Posterior vena cava (tissue), 2 donors: ENCODE data around the gene MRTFA. TPM values are rescaled to one million over a fixed set of nuclear protein-coding genes. Genes with fewer than 3 reads are reported as not detected.
"Not testable (repeated sequence)": the region's sequence is repeated elsewhere in the genome, so short reads cannot be mapped to it uniquely, and the experiment has no call there.

Experiments used
- DNase-seq: peaks from one replicate; pipeline ENCODE4 v3.0.0-alpha.2; 2020; ENCODE audit warnings: low spot score
- intact Hi-C, 2 donors: fragments of 100-400 bp; cut with DNase I; formaldehyde crosslinking; loops; one replicate each; pipeline versions ENCODE4 v1.14.1 to v1.14.2; 2022 to 2023
- total RNA-seq, 2 donors: library from RNA; stranded (reverse); fragmentation: NEBNext Ultra II Directional; extraction: Animal tissue kit (Norgen Biotek cat#: 25700); gene quantifications; one replicate each; pipeline ENCODE4 v1.2.1, GENCODE V29; 2021
- donor health status: DM: yes; HTN: yes; CAD: no.
- donor health status: DM: yes; HTN: yes; CAD: no.

MRTFA gene
- total RNA-seq, 2 donors from 2014 or later, result 72.8 to 76.5 TPM

DNA sequence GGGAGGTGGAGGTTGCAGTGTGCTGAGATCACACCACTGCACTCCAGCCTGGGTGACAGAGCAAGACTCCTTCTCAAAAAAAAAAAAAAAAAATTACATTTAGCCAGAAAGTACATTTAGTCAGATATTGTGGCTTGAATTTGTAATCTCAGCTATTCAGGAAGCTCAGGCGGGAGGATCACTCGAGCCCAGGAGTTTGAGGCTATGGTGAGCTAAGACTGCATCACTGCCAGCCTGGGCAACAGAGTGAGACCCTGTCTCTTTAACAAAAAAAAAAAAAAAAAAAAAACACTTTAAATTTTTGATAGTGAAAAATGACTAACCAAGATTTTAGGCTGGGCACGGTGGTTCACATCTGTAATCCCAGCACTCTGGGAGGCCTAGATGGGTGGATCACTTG, 27.3 kb downstream of the MRTFA start:
- no peak for DNase-seq
- intact Hi-C loops, result no loop called here

DNA sequence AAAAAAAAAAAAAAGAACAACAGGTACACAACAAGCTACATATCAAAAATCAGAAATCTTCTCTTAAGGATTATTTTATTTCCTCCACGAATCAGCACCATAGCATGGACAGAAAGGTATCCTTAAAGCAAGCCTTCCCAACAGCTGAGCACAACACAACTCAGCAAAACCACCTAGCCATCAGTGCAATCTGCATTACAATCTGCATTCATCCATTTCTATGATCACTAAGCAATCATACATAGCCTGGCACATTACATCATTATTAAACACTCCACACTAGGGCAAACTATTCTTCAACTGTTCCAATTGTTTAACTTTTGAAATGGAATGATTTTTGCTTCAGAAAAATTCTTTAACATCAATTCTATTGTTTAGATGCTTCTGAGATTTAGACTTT, 29.0 kb downstream of the MRTFA start:
- no peak for DNase-seq
- intact Hi-C loops, result no loop called here

DNA sequence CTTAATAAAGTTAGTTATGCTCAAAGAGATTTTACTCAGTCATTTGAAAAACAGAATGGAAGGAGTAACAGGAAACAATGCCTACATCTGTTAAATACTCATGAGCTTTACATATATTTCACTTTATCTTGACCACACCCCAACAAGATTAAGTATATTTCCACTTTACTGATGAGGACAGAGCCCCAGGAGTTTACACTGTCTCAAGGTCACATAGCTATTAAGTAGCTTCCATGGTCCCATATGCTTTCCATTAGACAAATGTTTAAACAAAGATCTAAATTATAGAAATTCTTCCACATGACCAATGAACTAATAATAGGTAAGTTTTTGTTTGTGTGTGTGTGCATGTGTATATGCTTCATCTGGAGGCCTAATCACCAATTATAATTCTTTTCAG, 30.2 kb downstream of the MRTFA start:
- no peak for DNase-seq
- intact Hi-C loops, result no loop called here

DNA sequence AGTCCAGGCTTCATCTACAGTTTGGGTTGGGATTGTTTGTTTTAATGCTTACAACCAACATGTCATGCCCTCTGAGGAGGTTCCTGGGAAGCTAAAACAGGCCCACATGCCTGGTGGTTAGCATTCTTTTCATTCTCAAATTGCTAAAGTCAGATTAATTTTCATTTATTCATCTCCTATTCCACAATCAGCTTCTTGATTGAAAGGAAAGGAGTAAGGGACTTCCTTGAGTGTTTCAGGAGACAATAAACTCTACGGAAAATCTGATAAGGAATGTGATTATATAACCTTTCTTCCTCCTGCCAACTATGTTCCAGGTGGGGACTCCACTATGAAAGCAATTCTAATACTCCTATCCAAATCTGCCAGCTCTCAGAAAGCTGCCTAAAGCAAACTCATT, 30.8 kb downstream of the MRTFA start:
- no peak for DNase-seq
- intact Hi-C loops, result no loop called here

DNA sequence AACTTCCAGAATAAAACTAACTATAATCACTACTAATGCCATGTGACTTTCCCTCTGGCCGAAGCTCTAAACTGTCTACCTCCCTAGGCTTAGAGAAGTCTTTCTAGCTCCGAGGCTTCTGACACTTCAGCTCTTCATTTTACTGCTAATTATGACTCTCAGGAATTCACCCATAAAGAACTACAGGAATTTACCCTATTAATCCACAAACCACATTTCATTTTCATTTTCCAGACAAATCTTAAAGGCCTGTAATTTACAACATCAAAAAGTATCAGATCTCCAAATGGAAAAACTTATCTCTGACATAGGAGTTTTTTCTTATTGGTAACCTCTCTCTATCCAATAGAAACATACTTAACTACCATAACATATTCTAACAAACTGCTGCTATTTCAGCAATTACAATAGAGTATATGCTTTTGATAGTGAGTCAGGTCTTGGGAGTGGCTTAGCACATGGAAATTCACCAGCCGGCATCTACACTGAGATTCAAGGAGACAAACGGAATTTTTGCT, 33.4 kb downstream of the MRTFA start:
- intact Hi-C loops, result no loop called here
- no peak for DNase-seq

DNA sequence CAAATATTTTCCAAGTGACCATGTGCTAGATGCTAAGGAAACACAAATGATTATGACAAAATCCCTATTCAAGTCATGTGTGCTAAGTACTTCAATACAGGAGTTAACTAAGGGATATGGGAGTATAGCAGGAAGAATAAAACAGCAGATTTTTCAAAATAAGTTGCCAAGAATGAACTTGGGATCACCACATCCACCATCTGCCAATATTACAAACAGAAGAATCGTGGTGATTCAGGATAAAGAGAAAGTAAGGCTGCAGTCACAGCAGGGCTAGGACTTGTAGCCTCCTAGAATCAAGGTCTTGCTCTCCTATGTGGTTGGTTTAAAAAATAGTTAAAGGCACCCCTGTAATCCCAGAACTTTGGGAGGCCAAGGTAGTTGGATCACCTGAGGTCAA, 34.3 kb downstream of the MRTFA start:
- intact Hi-C loops, result no loop called here
- DNase-seq, result no peak

DNA sequence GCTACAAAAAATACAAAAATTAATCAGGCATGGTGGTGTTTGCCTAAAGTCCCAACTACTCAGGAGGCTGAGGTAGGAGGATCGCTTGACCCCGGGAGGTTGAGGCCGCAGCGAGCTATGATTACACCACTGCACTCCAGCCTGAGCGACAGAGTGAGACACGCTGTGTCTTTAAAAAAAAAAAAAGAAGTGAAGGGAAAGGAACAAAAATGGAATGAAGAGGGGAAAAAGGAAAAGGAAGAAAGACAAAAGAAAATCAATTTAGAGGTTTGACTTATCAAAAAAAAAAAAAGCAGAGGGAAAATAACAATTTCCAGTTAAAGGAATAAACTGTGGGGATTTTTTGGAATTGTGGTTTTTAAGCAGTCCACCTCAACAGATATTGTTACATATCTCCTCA, 36.8 kb downstream of the MRTFA start:
- no peak for DNase-seq
- intact Hi-C loops, result no loop called here

DNA sequence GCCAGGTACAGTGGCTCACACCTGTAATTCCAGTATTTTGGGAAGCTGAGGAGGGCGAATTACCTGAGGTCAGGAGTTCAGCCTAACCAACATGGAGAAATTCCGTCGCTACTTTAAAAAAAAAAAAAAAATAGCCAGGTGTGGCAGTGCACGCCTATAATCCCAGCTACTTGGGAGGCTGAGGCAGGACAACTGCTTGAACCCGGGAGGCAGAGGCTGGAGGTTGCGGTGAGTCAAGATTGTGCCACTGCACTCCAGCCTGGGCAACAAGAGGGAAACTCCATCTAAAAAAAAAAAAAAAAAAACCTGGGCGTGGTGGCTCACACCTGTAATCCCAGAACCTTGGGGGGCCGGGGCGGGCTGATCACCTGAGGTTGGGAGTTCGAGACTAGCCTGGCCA, 37.8 kb downstream of the MRTFA start:
- intact Hi-C loops, DNase-seq: not testable (repeated sequence)

DNA sequence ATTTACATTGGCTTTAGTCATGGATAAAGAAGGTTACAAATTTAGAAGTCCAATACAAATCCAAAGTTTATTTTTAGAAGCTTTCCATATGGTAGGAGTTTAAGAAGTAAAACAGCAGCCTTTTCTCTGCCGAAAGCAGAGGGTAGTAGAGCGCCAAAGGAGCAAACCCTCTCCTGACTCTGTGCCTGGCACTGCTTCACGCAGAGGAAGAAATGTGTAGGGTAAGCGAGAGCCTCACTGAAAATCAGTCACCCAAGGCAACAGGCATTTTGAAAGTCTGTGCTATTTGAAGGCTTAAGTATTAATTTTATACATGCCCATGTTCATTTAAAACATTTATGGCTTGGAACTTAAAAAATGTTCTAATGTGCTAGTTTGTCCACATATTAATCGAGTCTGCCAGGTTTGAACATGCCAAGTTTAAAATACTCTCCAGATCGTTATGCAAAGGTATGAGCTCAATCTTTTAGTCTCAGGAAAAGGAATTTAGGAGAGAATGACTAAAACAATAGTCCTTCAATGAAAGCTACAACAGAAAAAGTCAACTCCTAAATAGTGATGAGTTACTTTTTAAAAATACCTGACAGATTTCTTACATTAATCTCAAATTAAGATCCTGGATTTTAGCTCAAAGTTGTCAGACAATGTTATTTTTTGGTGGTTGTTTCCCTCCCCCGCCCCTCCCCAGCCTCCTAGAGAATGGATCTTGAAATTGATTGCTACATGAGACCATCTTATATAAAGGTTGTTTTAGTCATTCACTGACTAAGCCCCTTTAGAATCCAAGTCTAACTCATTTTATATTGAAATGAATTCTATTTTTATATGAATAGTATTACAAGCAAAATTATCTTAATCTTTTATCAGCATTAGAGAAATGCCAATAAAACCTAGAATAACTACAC, 38.7 kb downstream of the MRTFA start:
- intact Hi-C loops, result no loop called here
- no peak for DNase-seq

DNA sequence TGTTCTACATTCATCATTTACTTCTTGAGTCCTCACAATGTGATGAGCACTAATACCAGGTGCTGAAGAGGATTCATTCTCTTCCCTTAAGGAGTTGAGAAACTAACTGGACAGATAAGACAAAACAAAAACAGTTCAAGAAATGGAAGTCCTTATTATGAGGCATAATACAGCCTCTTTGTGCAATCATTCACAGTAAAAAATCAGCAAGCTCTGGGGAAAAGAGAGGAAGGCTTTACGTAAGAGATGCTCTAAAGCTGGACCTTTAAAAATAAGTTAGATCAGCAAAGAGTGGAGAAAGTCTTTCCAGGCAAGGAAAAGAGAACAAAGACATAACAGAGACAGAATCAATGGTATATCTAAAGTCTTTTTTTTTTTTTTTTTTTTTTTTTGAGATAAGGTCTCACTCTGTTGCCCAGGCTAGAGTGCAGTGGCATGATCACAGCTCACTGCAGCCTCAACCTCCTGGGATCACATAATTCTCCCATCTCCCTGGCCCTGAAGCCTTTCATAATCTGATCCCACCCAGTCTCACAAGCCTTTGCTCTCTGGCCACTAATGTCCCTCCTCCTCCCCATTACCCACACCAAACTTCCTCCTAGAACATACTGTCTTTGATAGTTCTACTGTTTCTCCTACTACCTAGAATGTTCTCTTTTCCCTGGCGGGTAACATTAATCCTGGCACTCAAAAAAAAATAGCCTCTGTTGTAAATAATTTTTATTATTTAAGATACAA, 40.9 kb downstream of the MRTFA start:
- no peak for DNase-seq
- intact Hi-C loops, result no loop called here

DNA sequence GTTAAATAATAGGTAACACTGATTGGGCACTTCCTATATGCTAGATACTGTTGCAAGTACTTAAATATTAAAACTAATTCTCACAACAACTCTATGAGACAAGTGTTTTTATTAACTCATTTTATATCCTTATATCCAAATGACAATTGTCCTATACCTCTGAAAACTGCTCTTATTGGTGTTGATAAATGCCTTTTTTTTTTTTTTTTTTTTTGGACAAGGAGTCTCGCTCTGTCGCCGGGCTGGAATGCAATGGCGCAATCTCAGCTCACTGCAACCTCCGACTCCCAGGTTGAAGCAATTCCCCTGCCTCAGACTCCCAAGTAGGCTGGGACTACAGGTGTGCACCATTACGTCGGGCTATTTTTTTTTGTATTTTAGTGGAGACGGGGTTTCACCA, 41.6 kb downstream of the MRTFA start:
- no peak for DNase-seq
- intact Hi-C loops, result no loop called here

DNA sequence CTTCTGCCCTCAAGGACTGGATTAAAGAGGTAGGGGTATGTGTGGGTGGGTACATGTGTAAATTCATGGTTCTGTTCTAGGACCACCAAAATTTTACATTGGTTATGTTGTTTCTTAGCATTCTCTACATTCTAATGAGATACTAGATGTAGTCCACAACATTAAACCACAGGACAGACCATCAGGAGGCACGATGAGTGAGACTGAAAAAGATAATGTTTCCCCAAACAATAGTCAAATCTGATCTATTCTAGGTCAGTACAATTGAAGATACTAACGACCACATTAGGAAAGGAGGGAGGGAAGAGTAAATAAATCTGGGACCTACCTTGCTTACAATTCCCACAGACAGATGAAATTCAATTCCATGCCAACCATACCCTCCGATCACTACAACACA, 42.2 kb downstream of the MRTFA start:
- intact Hi-C loops, result no loop called here
- DNase-seq, result no peak

DNA sequence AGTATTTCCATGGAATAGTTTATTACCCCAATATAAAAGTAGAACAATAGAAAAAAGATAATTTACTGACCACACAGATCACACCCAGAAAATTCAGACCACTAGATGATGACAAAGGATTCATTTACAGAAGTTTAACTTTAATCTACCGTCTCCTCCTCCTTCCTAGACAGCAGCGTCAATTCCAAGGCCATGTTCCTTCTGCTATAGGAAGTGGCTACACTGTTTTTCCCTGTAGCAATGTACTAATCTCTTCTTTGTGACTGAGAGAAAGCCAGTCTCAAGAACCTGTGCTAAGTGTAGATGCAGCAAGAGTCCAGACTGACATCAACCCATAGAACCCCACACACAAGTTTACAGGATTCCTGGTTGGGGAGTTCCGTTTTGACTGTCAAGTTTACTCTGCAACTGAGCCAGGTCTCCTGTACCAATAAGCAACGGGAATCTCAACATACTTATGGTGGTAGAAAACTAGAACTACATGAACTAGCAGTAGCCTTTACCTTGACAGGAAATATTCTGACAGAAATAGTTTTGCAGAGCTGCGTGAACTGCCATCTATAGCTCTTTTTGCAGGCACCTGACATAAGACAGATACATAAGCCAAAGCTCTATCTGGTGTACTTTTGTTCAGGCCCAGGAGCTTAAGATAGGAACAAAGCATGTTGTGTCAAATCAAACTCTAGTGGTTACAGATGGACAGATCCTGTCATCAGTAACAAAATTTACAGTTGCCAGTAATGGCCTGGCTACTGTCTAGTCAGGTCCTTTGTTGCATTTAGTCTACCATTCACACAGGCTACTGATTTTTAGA, 42.9 kb downstream of the MRTFA start:
- DNase-seq, result no peak
- intact Hi-C loops, result no loop called here

DNA sequence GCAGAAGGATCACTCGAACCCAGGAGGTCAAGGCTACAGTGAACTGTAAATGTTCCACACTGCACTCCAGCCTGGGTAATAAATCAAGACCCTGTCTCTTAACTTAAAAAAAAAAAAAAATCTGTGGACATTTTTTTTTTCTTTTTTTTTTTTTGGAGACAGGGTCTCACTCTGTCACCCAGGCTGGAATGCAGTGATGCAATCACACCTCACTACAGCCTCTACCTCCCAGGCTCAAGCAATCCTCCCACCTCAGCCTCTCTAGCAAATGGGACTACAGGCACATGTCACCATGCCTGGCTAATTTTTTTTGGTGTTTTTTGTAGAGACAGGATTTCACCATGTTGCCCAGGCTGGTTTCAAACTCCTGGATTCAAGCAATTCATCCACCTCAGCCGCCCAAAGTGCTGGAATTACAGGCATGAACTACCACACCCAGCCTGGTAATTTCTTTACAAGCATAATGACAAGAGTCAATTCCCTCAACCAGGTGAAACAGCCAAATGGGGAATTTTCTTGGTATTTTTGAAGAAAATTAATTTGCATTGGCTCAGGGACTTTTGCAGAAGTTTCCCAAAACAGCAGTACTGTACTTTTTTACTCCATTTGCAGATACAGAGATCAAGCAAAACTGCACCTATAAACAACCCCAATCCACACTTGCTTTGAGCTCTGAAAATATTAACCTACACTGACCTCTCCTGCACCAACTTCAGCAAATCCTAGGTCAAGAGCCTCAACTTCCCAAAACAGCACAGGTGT, 44.0 kb downstream of the MRTFA start:
- no peak for DNase-seq
- intact Hi-C loops, result no loop called here

DNA sequence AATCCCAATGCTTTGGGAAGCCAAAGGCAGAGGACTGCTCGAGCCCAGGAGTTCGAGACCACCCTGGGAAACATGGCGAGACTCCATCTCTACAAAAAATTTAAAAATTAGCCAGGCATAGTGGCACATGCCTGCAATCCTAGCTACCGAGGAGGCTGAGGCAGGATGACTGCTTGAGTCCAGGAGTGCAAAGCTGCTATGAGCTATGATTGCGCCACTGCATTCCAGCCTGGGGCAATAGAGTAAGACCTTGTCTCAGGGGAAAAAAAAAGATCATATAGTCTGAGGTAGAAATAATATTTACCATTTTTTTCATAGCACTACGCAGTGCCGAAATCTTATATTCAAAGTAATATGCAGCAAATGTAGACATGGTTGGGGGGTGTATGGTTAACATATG, 47.8 kb downstream of the MRTFA start:
- intact Hi-C loops, result no loop called here
- no peak for DNase-seq

DNA sequence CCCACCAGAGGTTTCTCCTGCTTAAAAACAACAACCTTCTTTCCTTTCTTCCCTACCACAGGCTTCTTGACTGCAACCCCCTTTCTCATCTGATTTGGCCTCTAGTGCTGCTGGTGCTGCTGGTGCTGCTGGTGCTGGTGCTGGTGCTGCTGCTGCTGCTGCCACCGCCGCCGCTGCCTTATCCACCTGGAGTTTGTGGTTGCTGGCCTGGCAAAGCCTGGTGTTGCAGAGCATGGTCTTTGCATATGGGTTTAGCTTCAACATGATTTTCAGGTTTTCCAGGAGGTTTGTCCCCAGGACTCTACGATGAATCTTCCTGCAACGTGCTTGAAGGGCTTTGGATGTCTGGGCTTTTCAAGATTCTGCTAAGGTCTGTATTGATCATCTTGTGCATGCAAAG, 49.7 kb downstream of the MRTFA start:
- intact Hi-C loops, result no loop called here

DNA sequence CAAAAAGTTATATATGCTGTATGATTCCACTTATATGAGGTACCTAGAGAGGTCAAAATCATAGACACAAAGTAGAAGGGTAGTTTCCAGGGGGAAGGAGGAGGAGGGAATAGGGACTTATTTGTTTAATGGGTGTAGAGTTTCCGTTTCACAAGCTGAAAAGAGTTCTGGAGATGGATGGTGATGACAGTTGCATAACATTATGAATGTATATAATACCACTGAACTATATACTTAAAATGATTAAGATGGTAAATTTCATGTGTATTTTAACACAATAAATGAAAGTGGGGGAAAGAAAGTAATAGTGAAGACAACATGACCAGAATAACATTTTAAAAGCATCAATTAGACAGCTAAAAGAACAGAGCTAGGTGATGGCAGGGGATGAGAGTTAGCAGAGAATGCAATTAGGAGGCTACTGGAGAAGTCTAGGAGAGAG, 51.2 kb downstream of the MRTFA start:
- no peak for DNase-seq

More for the DNA sequence above, 49.7 kb downstream of the MRTFA start:
- no peak for DNase-seq

DNA sequence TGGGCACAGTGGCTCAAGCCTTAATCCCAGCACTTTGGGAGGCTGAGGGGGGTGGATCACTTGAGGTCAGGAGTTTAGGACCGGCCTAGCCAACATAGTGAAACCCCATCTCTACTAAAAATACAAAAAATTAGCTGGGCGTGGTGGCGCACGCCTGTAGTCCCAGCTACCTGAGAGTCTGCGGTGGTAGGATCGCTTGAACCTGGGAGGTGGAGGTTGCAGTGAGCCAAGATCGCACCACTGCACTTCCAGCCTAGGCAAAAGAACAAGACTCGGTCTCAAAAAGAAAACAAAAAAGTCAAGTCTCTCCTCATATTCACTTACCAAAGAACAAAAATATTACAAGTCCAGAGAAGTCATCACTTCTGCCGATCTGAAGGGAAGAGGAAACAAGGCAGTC, 51.8 kb downstream of the MRTFA start:
- intact Hi-C loops, DNase-seq: not testable (repeated sequence)

More for the DNA sequence above, 51.2 kb downstream of the MRTFA start:
- intact Hi-C loops, result no loop called here
